ENCODE results near the gene IQSEC3.
"Not testable (repeated sequence)": the region's sequence is repeated elsewhere in the genome, so short reads cannot be mapped to it uniquely, and the experiment has no call there.

Gene IQSEC3

DNA sequence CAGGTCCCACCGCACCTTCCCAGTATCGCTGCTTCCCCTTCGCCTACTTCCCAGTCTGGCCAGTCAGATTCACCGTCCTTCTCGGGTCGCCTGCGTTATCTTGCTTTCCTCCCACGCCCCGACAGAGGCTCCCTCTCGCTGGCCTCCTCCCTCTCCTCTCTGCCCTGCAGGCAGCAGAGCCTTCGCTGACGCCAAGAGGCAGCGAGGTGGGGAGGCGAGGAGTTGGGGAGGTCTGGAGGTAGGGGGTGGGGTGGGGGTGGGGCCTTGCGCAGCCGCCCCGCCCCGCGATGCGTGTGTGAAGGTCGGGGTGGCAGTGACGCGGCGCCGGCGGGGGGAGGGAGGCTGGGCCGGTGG, at the start of gene IQSEC3:
Gene IQSEC3, plus strand, starts transcription at position 340 of the 354 bp plus-strand sequence. CDS start 116 bp downstream, outside the sequence.
- not testable (repeated sequence) for DNase-seq (ENCODE audit: low read depth in 2 of 2)

DNA sequence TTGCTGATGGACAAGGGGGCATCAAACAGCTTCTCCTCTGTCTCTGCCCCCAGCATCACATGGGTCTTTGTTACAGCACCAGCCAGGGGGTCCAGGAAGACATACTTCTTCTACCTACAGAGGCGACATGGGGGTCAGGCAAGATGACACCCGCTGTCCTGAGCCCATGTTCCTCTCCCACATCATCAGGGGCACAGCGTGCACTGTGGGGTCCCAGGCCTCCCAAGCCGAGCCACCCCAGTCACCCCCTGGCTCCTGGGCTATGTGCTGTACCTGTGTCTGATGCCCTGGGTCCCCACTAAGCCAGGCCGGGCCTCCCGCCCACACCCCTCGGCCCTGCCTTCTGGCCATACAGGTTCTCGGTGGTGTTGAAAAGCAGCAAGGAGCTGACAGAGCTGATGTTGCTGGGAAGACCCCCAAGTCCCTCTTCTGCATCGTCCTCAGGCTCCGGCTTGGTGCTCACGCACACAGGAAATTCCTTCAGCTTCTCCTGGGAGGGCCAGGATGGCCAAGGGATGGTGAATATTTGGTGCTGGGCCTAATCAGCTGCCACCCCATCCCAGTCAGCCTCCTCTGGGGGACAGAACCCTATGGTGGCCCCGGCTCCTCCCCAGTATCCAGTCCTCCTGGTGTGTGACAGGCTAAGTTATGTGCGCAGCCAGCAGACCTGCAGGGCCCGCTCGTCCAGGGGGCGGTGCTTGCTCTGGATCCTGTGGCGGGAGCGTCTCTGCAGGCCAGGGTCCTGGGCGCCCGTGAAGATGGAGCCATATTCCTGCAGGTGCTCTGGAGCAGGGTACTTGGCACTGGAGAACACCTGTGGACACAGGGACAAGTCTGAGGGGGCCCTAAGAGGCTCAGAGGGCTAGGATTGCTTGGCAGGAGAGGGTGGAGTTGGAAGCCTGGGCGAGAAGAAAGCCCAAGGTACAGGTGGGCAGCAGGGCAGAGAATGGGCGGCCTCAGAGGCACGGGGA, 48.9 kb upstream of the IQSEC3 start:
- DNase-seq (ENCODE audit: low read depth in 2 of 2): not testable (repeated sequence)

DNA sequence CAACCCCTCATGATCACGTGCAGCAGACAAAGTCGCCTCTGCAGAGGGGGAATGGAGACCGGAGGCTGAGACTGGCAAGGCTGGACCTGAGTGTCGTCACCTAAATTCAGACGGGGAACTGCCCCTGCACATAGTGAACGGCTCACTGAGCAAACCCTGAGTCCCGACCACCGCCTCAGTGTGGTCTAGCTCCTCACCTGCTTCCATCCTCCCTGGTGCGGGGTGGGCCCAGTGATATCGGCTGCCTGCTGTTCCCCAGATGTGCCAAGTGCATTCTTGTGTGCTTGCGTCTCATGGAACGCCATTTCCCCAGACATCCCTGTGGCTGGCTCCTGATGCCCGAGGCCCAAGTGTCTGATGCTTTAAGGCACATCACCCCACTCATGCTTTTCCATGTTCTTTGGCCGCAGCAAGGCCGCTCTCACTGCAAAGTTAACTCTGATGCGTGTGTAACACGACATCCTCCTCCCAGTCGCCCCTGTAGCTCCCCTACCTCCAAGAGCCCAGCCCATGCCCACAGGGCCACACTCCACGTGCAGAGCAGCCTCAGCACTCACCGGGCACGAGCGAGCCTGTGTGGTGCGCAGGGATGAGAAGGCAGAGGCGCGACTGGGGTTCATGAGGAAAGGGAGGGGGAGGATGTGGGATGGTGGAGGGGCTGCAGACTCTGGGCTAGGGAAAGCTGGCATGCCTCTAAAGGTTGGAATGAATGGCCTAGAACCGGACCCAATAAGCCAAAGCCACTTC, 47.6 kb upstream of the IQSEC3 start:
- DNase-seq (ENCODE audit: low read depth in 2 of 2): not testable (repeated sequence)

DNA sequence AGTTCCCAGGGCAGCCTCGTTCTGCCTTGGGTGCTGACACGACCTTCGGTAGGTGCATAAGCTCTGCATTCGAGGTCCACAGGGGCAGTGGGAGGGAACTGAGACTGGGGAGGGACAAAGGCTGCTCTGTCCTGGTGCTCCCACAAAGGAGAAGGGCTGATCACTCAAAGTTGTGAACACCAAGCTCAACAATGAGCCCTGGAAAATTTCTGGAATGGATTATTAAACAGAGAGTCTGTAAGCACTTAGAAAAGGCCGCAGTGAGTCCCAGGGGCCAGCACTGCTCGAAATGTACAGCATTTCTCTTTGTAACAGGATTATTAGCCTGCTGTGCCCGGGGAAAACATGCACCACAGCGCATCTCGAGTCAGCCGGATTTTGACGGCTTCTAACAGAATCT, 46.7 kb upstream of the IQSEC3 start:
- DNase-seq (ENCODE audit: low read depth in 2 of 2): not testable (repeated sequence)

DNA sequence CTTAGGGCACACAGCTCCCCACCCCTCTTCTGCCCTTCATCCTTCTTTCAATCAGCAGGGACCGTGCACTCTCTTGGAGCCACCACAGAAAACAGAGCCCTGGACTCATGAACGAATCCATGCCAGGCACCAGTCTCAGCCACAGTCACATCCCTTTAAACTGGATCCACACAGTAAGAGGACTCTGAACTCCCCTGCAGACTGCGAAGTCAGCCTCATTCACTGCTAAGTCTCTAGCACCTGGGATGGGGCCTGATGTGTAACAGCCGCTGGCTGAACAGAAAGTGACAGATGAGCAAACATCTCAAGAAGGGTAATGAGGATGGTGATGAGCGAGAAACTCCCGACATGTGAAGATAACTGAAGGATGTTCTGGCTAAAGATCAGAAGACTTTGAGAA, 45.8 kb upstream of the IQSEC3 start:
- DNase-seq (ENCODE audit: low read depth in 2 of 2): no peak

DNA sequence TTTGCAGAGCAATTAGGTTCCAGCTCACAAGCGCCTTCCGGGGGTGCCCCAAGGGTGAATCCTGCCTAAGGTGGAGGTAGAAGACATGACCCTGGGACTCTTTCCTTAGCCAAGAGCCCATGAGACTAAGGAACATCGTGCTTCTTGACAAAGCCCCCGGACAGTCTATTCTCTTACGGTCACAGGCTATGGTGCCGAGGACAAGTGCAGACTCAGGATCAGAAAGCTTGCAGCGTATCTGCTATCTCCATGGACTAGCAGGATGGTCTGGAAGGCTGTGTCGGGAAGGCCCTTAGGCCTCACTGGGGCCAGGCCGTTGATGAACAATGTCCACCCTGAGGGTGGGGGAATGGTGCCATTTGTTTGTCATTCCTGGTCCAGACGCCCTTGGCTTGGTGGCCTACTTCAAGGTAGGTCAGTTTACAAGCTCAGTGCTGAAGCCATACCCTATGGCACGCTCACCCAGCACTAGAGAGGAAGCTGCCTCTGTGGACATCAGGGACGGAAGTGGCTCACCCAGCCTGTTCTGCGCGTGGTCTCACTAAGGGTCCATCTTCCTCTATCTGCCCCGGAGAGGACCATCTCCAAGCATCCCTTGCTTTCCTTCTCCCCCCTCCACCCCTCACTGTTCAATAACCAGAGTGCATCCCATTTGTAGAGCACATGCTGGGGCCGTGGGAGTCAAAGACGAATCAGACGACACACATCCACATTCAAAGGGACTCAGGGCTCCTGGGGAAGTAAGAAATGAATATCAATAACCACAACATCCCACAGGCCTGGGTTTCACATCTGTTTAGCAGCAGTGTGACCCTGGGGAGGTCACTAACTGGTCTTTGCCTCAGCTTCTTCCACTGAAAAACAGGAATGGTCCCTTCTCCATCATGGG, 45.0 kb upstream of the IQSEC3 start:
- peak in 1 of 2 donors; percentile 6 for DNase-seq (ENCODE audit: low read depth in 2 of 2)

DNA sequence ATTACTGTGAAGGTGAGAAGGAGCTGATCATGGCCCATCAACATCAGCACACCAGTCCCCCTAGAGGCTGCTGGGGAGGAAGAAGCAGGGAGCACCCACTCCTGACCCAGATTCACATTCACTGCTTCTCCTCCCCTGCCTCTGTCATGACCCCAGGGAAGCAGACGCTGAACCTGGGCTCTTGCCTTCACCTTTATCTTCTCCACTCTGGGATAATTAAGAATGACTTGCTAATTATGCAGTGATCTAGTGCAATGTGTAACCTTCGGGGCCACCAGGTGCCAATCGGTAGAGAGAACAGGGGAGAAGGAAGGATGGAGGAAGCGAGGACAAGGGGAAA, 44.4 kb upstream of the IQSEC3 start:
- DNase-seq (ENCODE audit: low read depth in 2 of 2): no peak

DNA sequence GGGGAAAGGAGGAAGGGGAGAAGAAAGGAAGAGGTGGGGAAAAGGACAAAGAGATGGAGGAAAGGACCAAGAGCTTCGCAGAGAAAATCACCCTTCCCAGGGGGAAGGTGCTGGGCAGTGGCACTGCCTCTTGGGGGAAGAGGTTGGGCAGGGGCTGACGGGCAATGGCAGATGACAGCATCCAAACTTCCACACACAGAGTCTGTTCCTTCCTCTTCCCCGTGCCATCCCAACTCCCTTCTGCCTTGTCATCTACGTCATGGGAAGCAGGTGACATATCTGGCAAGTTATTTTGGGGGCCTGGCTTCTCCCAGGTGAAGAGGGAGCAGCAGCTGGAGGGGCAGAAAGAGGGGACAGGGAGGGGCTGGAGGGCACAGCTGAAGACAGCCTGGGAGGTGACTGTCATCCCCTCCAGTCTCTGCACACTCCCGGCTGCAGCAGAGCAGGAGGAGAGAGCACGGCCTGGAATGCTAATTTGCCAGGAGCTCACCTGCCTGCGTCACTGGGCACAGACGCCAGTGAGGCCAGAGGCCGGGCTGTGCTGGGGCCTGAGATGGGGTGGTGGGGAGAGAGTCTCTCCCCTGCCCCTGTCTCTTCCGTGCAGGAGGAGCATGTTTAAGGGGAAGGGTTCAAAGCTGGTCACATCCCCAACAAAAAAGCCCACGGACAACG, 43.9 kb upstream of the IQSEC3 start:
- DNase-seq (ENCODE audit: low read depth in 2 of 2): no peak

DNA sequence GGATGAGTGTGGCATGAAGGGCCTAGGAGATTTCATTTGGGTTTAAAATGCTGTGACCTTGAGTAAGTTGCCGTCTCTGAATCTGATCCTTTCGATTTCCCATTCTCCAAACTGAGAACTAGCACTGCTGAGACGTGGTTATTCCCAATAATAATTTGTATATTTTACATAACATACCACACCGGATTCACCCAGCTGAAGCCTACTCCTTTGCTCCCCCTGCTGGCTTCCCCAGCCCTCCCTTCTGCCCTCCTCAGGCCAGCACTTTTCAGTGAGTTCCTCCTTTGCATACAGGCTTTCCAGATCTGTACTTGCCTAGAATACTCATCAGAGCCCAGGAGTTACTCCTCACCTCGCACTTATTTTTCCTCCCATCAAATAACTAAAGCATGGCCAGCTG, 38.7 kb upstream of the IQSEC3 start:
- DNase-seq (ENCODE audit: low read depth in 2 of 2): not testable (repeated sequence)

DNA sequence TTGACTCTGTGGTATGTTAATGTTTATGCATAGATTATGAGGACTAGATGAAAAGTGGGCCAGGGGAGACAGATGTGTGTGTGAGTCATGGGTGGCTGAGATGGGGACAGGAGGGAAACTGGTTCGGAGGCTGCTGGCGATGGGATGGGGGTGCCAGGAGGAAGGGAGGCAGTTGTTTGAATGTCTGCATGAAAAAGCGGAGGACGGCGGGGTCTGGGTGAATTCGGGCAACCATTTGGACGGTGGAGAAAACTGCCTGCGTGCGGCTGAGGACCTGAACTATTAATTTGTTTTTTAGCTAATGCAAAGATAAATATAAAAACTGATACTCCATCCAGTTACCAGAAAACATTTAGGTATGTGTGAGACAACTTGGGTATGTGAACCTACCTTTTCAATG, 27.8 kb upstream of the IQSEC3 start:
- not testable (repeated sequence) for DNase-seq (ENCODE audit: low read depth in 2 of 2)

DNA sequence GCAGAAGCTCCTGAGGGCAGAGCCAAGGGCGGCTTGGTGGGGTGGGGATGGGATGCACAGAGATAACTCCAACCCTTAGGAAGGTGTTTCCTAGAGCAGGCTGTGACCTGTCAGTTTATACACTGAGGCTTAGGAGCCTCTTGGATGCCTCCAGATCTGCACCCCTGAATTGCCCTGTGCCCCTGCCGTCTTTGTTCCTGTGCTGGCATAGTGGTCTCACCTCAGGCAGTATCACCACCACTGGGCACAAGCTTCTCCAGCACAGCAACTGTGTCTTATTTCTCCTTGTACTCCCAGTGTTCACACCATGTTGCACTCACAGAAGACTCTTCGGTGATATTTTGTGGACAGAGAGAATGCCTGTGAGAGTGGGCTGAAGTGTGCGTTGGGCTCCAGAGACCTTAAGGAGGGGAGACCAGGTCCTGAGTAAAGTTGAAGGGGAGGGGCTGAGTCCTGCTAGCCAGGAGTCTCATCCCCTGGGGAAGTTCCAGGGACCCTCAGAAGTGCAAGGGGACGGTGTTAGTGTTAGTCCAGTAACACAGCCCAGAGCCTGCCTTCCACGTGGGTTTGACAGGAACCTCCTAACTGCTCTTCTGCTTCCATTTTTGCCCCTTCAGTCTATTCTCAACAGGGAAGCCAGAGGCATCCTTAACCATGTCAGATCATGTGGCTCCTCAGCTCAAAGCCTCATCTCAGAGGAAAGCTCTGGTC, 26.9 kb upstream of the IQSEC3 start:
- DNase-seq (ENCODE audit: low read depth in 2 of 2): not testable (repeated sequence)

DNA sequence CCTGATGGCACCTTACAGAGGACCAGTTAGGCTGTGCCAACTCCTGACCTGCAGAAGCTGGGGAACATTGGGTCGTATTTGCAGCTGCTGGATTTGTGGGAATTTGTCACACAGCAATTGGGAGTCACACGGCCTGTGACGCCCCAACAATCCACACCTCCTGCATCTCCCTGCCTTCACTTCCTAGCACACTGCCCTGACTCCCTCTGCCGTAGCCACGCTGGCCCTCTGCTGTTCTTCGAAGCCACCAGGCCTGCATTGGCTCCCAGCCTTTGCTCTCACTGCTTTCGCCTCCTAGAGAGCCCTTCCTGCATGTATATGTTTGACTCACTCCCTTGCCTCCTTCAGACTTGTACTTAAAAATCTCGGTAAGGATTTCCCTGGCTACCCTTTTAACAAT, 22.2 kb upstream of the IQSEC3 start:
- DNase-seq (ENCODE audit: low read depth in 2 of 2): not testable (repeated sequence)

DNA sequence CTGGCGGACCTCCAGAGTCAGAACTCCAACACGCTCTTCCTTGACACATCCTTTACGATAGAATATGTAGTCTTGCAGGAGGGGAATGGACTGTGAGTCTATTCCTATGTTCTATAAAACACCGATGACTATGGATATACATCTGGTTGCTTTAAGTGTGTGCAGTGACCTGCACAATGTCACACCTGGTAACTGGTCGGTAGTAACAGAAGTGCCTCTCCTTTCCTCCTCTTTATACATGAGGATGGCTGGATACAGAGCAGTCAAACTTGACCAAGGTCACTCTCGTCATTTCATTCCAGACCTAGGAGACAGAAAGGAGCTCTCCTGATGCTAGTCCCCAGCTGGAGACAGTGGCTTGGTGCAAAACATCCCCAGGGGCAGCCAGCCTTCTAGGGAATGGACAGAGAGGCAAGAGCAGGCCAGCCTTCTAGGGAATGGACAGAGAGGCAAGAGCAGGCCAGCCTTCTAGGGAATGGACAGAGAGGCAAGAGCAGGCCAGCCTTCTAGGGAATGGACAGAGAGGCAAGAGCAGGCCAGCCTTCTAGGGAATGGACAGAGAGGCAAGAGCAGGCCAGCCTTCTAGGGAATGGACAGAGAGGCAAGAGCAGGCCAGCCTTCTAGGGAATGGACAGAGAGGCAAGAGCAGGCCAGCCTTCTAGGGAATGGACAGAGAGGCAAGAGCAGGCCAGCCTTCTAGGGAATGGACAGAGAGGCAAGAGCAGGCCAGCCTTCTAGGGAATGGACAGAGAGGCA, 21.2 kb upstream of the IQSEC3 start:
- DNase-seq (ENCODE audit: low read depth in 2 of 2): not testable (repeated sequence)

DNA sequence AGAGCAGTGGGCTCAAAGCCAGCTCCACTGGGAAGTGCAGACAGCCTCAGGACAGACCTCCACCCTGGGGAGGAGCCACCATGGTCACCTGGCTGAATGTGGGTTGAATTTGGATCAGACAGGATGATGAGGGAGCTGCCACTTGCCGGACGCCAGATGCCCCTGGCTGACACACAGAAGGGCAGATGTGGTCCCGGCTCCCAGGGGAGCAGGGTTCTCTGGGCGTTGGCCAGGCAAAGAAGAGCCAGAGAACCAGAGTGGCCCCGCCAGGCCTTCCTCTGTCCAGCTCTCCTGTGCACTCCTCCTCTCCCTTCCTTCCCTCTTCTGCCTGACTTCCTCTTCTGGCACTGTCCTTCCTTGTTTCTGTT, 20.6 kb upstream of the IQSEC3 start:
- not testable (repeated sequence) for DNase-seq (ENCODE audit: low read depth in 2 of 2)

DNA sequence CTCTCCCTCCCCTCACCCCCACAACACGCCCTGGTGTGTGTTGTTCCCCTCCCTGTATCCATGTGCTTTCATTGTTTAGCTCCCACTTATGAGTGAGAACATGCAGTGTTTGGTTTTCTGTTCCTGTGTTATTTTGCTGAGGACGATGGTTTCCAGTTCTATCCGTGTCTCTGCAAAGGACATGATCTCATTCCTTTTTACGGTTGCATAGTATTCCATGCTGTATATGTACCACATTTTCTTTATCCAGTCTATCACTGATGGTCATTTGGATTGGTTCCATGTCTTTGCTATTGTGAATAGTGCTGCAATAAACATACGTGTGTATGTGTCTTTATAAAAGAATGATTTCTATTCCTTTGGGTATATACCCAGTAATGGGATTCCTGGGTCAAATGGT, 20.0 kb upstream of the IQSEC3 start:
- not testable (repeated sequence) for DNase-seq (ENCODE audit: low read depth in 2 of 2)

DNA sequence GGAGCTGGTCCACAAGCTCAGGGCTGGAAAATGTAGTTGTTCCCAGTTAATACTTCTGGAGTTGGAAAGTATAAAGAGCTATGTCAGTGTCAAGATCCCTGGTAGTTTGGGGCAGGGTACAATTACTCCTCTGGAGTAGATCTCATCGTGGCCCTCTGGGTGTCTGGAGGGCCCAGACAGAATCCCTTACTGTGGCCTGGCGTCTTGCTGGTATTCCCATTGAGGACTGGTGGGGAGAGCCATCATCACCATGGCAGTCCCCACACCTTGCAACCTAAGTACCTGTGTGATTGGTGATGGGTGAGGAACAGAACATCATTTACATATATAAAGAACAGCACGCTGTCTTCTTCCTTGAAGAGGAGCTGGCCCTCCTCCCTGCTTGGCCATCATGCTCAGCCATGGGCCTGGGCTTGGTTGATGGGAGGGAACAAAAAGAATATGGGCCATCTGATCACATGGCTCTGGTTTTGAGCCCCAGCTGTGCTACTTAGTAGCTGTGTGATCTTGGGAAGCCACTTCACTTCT, 18.8 kb upstream of the IQSEC3 start:
- DNase-seq (ENCODE audit: low read depth in 2 of 2): not testable (repeated sequence)

DNA sequence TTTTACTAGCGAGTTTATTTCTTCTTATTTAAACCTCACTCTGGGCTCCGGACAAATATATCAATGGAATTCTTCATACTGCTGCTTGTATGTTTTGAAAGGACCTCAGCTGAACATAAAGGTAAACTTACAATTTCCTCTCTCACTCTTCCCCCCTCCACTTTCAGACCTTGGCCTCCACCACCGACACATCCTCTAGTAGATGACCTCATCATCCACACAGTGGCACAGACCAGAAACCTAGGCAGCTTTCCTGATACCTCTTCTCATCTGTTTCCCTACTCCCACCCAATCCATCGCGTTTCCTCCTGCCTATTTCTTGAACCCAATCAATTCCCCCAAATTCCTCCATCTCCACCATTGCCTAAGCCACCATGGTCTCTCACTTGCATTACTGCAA, 17.4 kb upstream of the IQSEC3 start:
- not testable (repeated sequence) for DNase-seq (ENCODE audit: low read depth in 2 of 2)

DNA sequence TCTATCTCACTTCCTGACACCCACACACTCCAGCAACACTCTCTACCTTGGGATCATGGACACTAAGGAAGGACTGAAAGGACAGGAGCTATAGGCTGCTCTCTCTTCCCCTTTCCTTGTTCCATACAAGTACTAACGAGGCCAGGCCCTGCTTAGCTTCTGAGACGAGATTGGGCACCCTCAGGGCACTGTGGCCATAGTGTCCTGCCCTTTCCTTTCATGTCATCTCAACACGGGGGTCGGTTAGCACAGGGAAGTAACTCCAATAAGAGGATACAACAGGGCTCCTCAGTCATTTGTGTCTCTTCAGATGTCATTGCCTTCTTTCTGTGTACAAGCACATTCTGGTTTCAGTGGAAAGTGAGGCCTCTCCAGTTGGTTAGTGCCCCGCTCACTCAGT, 15.5 kb upstream of the IQSEC3 start:
- not testable (repeated sequence) for DNase-seq (ENCODE audit: low read depth in 2 of 2)

DNA sequence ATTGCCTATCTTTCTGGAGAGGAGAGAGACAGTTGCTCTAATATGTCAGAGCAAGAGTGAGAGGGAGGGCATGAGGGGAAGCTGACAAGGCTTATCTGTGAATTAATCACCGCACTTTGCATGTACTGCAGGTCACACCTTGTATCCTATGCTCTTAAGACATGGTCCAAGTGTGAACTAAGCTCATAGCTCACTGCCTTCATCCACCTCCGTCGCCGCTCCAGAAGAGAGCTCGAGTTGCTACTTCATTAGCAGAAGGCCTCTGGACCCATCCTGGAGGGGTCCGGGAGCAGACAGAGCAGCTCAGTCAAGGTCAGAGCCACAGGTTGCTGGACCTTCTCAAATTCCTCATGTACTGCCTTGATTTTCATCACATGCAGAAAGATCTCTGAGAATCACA, 14.6 kb upstream of the IQSEC3 start:
- not testable (repeated sequence) for DNase-seq (ENCODE audit: low read depth in 2 of 2)
